NCI-H2171 treated with DMSO at 0.1 percent for 48 hours (cell line): ENCODE measurements around the gene SEC14L5.
A peak's percentile ranks its signal among the peaks of the same experiment; 100 is the strongest.
"Not testable (repeated sequence)": the region's sequence is repeated elsewhere in the genome, so short reads cannot be mapped to it uniquely, and the experiment has no call there.

Experiments
- DNase-seq: peaks from one replicate; lab custom pipeline; 2025; lab: John Stamatoyannopoulos, UW

The SEC14L5 gene

DNA sequence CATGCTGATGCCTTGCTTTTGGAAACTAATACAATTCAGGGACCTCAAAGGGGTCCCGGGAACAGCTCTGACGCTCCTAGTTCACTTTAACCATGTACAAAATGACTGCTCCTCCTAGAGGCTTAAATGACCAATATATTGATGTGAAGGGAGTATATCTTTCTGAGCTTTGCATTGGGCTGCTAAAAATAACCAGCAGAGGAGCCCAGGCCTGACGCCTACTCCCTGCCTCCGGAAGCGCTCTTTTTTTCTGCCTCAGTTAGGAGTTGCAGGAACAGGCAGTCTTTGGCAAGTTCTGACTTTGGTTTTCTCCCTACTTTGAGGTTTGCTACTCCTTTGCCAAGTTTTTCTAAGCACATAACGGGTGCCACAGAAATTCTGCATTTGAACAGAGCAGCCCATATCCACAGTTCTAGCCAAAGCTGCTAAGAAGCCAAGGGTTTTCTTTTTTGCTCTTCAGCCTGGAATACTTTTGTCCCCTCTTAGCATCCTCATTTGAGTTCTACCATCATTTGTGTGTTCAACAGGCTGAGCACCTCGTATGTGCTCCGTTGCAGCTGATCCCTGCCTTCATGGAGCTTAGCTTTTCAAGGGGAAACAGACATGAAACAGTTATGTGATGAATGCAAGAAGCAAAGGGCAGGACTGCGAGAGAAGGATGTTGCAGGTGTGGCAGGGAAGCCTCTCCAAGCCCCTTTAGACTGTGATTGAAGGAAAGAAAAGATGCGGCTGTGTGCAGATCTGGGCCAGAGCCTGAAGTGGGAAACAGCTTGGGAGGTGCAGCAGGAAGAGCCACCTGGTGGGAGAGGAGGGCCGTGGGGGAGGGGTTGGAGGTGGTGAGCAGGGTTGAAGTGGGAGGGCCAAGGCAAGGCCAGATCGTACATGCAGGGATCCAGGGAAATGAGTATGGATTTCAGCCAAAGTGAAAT, 78.4 kb downstream of the SEC14L5 start:
- DNase-seq: peak; percentile 46

DNA sequence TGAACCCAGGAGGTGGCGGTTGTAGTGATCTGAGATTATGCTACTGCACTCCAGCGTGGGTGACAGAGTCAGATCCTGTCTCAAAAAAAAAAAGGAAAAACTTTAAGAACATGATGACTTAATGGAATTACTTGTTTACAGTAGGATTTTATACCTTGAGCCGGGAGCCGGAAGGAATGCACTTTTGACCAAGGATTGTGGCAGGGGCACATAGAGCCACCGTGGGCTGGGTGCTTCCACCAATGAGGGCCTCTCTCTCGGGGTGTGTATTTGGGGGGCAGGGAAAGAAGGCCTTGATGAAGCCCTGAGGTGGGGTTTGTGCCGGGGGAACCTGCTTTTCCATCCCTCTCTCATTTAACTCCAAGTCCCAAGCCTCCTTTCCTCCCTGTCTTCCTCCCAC, 82.3 kb downstream of the SEC14L5 start:
- no peak for DNase-seq

DNA sequence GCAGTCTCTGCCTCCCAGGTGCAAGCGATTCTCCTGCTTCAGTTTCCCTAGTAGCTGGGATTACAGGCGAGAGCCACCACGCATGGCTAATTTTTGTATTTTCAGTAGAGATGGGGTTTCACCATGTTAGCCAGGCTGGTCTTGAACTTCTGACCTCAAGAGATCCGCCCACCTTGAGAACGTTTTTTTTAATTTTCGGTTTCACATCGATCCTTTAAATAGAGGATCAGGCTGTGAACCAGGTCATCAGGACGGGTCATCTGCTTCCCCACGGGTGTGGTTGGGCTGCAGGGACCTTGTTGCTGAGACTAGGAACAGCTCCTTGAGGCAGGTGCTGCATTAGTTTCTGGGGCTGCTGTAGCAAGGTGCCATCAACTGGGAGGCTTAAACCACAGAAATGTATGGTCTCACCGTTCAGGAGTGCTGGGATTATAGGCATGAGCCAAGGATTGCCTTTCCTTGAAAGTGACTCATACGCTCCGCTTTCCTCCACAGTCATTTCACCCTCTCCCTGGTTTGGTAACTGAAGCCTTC, 83.5 kb downstream of the SEC14L5 start:
- DNase-seq: no peak

DNA sequence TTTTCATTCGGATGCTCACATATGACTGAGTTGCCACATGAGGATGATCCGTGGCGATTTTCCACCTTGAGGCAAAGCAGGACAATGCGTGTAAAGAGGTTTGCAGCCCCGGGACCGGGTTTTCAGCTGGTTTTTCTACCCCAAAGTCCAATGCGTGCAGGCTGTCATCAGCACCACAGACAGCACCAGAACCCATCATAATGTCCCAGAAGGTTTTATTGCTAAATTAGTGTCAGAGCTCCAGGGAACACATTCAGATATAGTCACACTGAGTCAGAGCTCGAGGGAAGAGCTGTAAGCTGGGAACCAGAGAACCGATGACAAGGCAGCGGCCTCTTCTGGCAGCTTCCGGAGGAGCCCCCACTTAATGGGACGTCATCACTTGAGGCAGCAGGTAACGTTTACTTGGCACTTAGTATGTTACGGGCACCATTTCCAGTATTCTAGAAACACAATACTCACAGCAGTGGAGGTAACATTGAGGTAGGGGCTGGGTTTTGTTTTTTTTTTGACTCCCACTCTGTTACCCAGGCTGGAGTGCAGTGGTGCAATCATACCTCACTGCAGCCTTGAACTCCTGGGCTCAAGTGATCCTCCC, 84.5 kb downstream of the SEC14L5 start:
- no peak for DNase-seq

DNA sequence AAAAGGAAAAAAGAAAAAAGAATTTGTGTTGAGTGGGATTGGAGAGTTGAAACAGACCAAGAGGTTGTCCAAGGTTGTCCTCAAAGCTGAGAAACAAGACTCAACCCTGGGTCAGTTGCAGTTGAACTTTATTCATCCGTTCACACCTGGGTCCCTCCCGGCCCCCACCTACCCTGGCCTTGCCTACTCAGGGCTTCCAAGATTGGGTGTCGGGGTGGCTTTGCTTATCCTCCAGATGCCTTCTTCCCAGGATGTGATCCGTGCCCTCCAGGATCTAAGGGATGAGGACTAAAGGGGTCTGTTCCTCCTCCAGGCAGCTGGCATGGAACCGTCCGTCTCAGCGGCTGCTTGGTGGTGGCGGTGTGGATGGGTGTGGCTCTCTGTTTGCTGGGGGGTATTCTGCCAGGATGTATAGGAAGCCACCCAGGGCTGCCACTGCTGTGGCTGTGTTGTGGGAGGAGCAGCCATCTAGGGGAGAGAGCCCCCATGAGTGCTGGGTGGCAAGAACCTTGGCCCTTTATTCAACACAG, 85.9 kb downstream of the SEC14L5 start:
- no peak for DNase-seq

DNA sequence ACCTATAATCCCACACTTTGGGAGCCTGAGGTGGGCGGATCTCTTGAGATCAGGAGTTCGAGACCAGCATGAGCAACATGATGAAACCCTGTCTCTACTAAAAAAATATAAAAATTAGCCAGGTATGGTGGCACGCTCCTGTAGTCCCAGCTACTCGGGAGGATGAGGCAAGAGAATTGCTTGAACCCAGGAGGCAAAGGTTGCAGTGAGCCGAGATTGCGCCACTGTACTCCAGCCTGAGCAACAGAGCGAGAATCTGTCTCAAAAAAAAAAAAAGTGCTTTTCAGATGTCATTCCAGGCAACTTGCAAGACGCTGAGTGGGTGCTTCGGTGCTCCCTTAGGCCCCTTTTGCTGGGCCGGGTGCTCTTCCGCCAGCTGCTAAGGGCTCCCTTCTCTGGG, 86.5 kb downstream of the SEC14L5 start:
- DNase-seq: not testable (repeated sequence)

DNA sequence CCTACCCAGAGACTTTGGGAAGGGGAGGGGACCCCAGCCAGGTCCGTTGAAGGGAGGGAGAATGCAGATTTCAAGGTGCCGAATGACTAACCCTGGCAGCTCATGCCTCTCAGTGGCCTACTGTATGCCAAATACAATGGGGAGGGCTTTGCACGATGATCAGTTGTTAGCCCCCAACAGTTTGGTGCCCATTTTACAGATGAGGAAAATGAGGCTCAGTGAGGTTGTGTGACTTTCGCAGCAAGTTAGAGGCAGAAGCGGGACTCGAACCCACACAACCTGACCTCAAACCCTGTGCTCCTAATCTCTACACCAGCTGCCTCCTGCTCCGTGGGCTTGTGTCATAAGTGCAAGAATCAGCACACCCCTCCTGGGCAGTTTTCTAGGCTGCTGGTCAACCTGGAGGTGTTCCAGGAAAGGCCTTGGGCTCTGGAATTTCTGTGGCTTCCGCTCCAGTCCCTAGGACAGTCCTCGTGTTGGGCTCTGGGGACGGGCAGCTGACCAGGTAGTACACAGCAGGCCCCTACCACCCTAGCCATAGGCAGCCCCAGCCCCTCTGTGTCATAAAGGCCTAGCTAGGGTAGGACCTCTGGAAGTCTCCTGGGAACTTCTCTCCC, 87.5 kb downstream of the SEC14L5 start:
- no peak for DNase-seq

DNA sequence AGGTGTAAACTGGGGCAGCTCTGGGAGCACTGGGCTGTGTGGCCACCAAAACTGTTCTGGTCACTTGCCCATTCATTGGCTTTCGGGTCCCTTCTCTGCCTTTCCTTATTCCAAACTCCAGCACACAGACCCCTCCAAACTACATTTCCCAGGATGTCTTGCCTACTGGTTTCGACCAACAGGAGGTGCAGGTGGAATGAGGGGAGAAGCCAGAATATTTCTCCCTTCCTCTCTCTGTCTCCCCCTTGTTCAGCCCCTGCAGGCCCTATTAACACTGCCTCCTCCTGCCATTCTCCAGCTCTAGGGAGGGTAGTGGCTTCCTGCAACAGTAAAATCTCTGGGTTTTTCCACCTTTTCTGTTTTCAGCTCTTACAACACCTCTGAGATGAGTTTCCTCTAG, 88.8 kb downstream of the SEC14L5 start:
- DNase-seq: no peak

DNA sequence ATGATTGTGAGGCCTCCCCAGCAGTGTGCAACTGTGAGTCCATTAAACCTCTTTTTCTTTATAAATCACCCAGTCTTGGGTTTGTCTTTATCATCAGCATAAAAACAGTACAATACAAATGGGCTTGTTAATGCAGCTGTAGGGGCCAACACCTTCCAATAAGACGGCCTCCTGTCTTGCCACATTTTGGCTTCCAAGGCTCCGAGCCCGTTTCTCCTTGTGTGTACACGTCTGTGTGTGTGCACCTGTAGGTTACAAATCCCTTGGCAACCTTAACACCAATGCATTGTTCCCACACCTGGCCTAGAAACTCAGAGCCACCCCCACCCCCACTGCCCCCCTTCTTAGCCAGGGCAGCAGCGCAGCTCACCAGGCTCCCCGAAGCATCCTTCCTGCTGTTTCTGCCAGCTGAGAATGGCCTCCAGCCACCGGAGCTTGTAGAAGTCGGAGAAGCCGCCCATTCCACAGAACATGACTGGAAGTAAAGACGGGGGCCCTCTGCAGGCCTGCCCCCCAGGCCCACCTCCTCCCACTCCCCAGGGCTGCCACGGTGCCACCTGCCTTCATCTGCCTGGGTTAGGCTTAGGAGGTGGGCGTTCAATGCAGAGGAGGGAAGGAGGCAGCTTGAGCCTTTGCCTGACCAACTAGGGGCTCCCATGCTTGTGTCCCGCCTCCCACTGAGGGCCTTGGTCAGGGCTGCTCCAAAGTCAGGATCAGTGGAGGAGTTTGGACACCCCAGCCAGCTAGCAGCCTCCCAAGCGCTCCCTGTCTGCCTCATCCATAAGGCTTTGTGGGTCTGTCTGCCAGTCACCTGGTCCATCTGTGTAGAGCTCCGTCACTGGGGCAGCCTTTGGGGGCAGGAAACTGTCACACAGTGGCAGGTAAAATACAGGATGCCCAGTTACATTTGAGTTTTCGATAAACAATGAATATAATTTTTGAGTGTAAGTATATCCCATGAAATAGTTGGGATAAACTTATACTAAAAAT, 97.0 kb downstream of the SEC14L5 start:
- no peak for DNase-seq

DNA sequence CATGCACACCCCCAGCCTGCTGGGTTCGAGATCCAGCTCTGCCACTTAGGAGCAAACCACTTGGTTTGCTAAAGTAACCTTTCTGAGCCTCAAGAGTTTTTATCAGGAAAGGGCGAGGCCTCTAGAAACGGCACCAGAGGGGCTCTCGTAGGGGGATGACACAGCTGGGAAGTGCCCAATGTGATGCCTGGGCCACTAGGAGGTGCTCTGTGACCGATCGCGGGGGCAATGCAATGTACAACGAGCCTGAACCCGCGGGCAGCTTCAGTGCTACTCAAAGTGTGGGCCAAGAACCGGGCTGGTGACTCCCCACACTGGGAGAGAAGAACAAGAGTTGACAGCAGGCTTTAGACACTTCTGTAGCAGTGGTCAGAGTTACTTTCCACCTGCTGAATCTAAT, 98.2 kb downstream of the SEC14L5 start:
- DNase-seq: no peak

DNA sequence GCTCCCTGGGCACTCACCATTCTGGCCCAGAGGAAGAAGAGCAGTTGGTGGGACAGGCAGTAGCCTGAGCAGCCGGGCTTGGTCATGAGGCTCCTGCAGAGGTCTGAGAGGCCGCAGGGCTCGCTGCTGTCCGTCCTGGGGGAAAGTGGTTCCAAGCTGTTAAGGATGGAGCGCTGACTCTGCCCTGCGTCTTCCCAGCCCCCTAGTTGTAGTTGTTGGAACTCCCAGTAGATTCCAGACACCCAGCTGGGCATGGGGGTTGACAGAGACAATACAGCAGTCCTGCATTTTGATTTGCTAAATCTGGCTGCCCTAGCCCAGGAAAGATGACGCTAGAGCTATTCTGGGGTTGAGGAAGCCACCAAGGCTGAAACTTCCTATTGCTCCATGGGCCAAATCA, 100.3 kb downstream of the SEC14L5 start:
- no peak for DNase-seq

DNA sequence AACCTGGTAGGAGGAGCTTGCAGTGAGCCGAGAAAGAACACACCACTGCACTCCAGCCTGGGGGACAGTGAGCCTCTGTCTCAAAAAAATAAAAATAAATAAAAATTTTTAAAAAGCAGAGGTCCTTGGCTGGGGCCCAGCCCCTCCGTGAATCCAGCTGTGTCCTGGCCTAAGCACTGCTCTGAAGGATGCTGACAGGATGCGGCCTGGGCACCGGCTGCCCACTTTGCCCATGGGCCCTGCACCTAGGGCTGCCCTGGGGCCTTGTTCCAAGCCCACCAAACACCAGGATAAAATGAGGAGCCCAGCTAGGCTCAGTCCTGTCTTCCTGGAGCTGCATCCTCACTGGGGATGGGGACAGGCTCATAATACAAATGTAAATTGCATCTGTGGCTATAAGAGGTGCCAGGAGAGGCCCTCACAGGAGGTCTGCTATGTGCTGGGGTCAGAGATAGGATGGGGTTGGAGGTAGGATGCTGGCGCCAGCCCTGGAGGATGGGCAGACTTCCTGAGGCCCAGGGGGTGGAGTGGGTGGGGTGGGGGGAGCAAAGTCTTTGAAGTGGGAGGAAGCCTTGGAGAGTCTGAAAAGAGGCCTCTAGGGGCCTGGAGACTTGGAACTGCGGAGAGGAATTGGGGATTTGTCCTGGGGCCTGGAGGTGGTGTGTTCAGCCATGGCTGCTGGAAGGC, 101.4 kb downstream of the SEC14L5 start:
- DNase-seq: no peak

DNA sequence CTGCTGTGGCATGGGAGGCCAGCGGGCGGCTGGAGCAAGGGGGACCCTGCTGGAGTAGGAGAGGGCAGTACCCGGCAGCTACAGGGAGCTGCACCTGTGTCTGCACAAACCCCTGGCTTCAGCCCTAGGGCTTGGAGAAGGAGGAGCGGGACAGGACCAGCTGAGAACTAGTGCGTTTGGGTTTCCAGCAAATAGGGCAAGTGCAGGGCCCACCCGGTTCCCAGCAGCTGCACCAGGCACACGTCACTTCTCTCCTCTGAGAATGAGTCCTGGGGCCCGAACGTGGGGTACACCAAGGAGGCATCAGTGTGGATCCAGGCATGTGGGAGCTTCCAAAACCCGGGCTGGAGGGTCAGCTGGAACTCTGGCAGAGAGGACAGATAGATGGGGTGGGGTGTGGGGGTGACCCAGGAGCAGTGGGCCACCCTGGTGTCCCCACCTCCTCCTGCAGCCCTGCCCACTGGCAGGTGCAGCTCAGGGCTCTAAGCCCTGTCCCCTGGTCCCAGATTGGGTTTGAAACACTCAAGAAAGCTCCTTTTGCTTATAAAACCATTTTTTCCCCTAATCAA, 102.0 kb downstream of the SEC14L5 start:
- no peak for DNase-seq

DNA sequence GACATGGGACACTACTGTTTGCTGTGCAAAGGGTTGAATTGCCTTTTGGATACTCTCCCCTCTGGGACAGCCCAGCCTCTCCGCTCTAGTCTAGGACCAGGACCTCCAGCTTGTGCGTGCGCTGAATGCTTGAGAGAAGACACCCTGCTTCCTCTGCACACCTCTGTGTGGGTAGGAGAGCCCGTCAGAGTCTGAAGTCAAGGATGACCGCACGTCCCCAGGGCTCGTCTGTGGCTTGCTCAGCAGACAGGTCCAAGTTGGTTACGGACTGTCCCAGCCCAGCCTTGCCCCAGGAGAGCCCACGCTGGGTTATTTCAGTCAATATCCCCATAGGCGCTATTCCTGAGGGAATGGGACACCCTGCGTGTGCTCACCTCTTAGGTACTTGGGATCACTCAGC, 103.9 kb downstream of the SEC14L5 start:
- DNase-seq: no peak

DNA sequence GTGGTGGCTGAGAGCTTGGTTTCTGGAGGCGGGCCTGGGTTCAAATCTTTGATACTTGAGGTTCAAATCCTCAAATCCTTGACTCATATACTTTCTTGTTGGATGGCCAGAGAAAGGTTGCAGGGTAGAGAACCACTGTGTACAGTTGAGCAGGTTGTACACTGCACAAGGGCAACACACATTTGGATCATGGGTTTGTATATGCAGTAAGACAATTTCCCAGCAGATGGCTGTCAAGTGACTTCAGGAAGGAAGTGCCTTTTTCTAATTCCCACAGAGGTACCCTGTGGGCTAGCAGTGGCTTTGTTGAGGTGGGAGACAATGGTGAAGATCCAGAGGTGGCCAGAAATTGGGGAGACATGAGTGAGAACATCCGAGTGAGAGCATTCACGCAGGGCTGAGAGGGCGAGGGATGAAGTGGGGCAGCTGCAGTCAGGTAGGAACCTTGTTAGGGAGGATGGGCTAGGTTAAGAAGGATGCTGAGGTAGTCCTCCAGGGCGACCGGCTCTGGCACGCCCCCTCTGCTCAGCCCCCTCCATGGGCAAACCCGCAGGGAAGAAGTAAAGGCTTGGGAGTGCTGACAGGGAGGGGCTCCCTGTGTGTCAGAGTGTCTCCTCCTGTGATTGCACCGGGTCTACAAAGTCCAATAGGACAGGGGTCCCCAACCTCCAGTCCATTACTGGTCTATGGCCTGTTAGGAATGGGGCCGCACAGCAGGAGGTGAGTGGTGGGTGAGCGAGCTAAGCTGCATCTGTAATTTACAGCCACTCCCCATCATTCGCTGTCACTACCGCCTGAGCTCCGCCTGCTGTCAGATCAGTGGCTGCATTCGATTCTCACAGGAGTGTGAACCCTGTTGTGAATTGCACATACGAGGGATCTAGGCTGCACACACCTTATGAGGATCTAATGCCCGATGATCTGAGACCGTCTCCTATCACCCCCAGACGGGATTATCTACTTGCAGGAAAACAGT, 104.9 kb downstream of the SEC14L5 start:
- DNase-seq: no peak

DNA sequence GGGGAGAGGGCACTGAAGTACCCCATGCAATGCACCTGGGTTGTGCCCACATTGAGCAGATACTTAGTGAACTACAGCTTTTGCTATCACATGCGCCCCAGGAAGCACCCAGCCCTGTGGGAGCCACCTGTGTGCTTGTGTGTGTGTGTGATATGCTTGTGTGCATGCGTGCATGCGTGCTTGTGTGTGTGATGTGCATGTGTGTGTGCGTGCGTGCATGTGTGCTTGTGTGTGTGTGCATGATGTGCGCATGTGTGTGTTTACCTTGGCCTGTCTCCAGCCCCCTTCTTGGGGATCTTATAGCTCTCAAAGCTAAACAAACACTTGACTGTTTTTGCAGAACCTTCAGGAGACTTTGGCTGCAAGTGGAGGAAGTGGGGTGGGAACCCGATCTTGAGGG, 106.8 kb downstream of the SEC14L5 start:
- DNase-seq: peak; percentile 30

DNA sequence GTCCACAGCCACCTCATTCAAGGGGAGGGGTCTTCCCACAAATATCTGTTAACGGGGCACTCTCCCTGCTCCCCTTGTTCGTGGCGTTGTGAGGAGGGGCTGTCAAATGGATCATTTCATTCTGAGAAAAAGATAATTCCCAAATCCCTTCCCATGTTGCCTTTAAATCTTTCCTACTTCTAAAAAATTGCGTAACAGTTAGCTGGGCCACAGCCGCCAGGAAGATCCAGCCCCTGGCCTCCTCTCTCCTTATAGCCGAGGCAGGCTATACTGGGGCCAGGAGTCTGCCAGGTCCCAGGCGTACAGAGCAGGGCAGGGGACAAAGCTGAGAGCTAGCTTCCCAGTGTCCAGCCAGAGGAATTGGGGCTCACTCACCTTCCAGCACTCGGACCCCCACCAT, 107.2 kb downstream of the SEC14L5 start:
- no peak for DNase-seq

DNA sequence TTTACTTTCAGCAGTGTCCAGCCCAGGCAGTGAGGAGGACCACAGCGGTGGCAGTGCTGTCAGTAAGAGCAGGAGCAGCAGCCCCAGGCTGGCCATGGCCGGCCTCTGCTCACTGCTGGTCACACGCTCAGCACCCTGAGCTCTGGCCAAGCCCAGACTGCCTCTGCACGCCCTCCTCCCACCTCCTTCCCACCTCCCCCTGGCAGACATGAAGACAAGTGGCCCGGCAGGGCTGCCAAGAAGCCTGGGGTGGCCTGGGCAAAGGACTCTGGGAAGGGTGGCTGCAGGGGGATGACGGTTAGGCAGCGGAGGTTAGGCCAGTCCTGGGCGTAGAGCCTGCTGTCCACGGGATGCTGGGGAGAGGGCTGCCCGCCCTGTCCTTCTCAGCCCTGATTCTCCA, 107.7 kb downstream of the SEC14L5 start, which contains the start of gene C16orf89:
Gene C16orf89 (minus strand): TSS at position 144 of the 400 bp plus-strand sequence. CDS start 48 bp downstream, at position 96.
- no peak for DNase-seq

DNA sequence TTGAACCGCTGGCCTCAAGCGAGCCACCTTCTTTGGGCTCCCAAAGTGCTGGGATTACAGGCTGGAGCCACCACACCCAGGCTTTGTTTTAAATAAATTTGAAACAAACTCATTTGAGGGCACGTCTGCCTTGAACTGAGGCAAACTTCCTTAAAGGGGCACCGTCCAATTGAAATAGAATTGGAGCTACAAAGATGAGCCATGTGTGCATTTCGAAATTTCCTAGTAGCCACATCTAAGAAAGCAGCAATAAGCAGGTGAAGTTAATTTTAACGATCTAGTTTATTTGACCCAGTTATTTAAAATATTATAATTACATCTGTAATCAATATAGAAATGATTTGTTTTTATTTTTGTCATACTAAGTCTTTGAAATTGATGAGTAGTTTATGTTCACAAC, 108.4 kb downstream of the SEC14L5 start:
- no peak for DNase-seq
